Progenitor cell of endocrine pancreas (in vitro differentiated cells): ENCODE data around the gene RASL10B. TPM values are rescaled to one million over a fixed set of nuclear protein-coding genes. Genes with fewer than 3 reads are reported as not detected.

Source experiments
- DNase-seq: peaks from one replicate; pipeline ENCODE4 v3.0.0; 2021; ENCODE audit warnings: low spot score; ENCODE audit not compliant: unreplicated experiment
- H3K27ac Mint-ChIP-seq: 2 replicates; pipeline ENCODE4 v1.8.0; 2021; ENCODE audit warnings: mild to moderate bottlenecking, moderate library complexity, mixed read lengths
- H3K27me3 Mint-ChIP-seq: 2 replicates; pipeline ENCODE4 v1.8.0; 2021; ENCODE audit warnings: mixed read lengths
- H3K36me3 Mint-ChIP-seq: 2 replicates; pipeline ENCODE4 v1.8.0; 2022; ENCODE audit warnings: mixed read lengths; ENCODE audit not compliant: insufficient read depth
- H3K4me1 Mint-ChIP-seq: 2 replicates; pipeline ENCODE4 v1.8.0; 2021; ENCODE audit warnings: low read depth, mixed read lengths
- H3K4me3 Mint-ChIP-seq: 2 replicates; pipeline ENCODE4 v1.8.0; 2021; ENCODE audit warnings: low read depth, mild to moderate bottlenecking, moderate library complexity, mixed read lengths
- H3K9me3 Mint-ChIP-seq: 2 replicates; pipeline ENCODE4 v1.8.0; 2021; ENCODE audit warnings: low read depth, mixed read lengths
- CTCF ChIP-seq: fragments of 200-600 bp; sonication (generic); IDR thresholded peaks from one replicate; pipeline ENCODE4 v1.5.0; 2021; ENCODE audit warnings: antibody characterized with exemption, mild to moderate bottlenecking; ENCODE audit not compliant: unreplicated experiment
- total RNA-seq: library from RNA; stranded (reverse); gene quantifications from 2 replicates; pipeline ENCODE4 v1.2.1, GENCODE V29; 2021

The RASL10B gene
- total RNA-seq, 1 donor from 2014 or later = 13.7 TPM

- TF ChIP-seq CTCF = no peak
- H3K4me1 Mint-ChIP-seq = peaks cover 4% of the 10 kb centered on the region
- H3K4me3 Mint-ChIP-seq = no peak within 1 kb of the TSS
- H3K27me3 Mint-ChIP-seq = no peaks in the 10 kb centered on the region
- no peaks in the 10 kb centered on the region for H3K9me3 Mint-ChIP-seq
- H3K27ac Mint-ChIP-seq = no peak within 1 kb of the TSS
- H3K36me3 Mint-ChIP-seq = no peaks in the 10 kb centered on the region
- no peak for DNase-seq
These were observed 29.1 kb downstream of the RASL10B start, which contains the start of gene C17orf50 for GRCh38 chr17:35760587-35760986. Gene C17orf50, plus strand, starts transcription at chr17:35760887. Its CDS starts 55 bp downstream, at chr17:35760942.

GRCh38 chr17:35761601-35762000 lies 30.2 kb downstream of the RASL10B start:
- TF ChIP-seq CTCF = no peak
- H3K27ac Mint-ChIP-seq = no peak overlapping the region
- no peaks in the 10 kb centered on the region for H3K27me3 Mint-ChIP-seq
- H3K4me1 Mint-ChIP-seq = peaks cover 4% of the 10 kb centered on the region
- H3K9me3 Mint-ChIP-seq = no peaks in the 10 kb centered on the region
- no peak overlapping the region for H3K4me3 Mint-ChIP-seq
- no peaks in the 10 kb centered on the region for H3K36me3 Mint-ChIP-seq
- no peak for DNase-seq

GRCh38 chr17:35763767-35764122 lies 32.3 kb downstream of the RASL10B start:
- H3K4me3 Mint-ChIP-seq = peak overlapping the region; percentile 61
- peaks cover 4% of the 10 kb centered on the region for H3K4me1 Mint-ChIP-seq
- H3K36me3 Mint-ChIP-seq = no peaks in the 10 kb centered on the region
- H3K27ac Mint-ChIP-seq = no peak overlapping the region
- no peak for DNase-seq
- no peak for TF ChIP-seq CTCF
- peaks cover 12% of the 10 kb centered on the region for H3K27me3 Mint-ChIP-seq
- H3K9me3 Mint-ChIP-seq = no peaks in the 10 kb centered on the region

GRCh38 chr17:35764123-35764991 lies 32.9 kb downstream of the RASL10B start:
- peak; percentile 95 for DNase-seq
- Mint-ChIP-seq H3K4me1 (peaks cover 4% of the 10 kb centered on the region), H3K9me3 (no peaks in the 10 kb centered on the region), H3K4me3 (peak overlapping the region; percentile 86), H3K36me3 (no peaks in the 10 kb centered on the region), H3K27ac (peak overlapping the region; percentile 97), H3K27me3 (peaks cover 12% of the 10 kb centered on the region)
- TF ChIP-seq CTCF = peak; percentile 81

GRCh38 chr17:35765086-35765710 lies 33.8 kb downstream of the RASL10B start:
- no peak for DNase-seq
- H3K36me3 Mint-ChIP-seq = no peaks in the 10 kb centered on the region
- peak overlapping the region; percentile 86 for H3K4me3 Mint-ChIP-seq
- no peak overlapping the region for H3K27ac Mint-ChIP-seq
- H3K9me3 Mint-ChIP-seq = no peaks in the 10 kb centered on the region
- peaks cover 12% of the 10 kb centered on the region for H3K27me3 Mint-ChIP-seq
- peaks cover 4% of the 10 kb centered on the region for H3K4me1 Mint-ChIP-seq
- no peak for TF ChIP-seq CTCF
